ENCODE results near the gene JTB. TPM values are rescaled to one million over a fixed set of nuclear protein-coding genes. Genes with fewer than 3 reads are reported as not detected.

JTB gene
- total and polyA plus RNA-seq, 9 of the 15 experiments (the other 6 are each of a cell fraction or from before 2014, with no cell fraction given): 24.7 to 308 (median 151) TPM

GRCh38 chr1:153945131-153945794 lies 32.2 kb downstream of the JTB start (continued):
- TF ChIP-seq MED1 (CRISPR knock-in tag; IDR thresholded peaks at IDR 0.05; ENCODE audit: borderline replicate concordance) (no peak), RFX7 (CRISPR knock-in tag; IDR thresholded peaks at IDR 0.05) (no peak), ZNF740 (CRISPR knock-in tag; IDR thresholded peaks at IDR 0.05) (peak; percentile 93), ZNF740 (tag; IDR thresholded peaks at IDR 0.05) (peak in 1 of 2 experiments; percentile 87; a peak in 2 of 4 replicates), PHTF2 (CRISPR knock-in tag; IDR thresholded peaks at IDR 0.05) (no peak), ZC3H4 (CRISPR knock-in tag; IDR thresholded peaks at IDR 0.05; ENCODE audit: borderline replicate concordance) (no peak), BHLHE40 (IDR thresholded peaks at IDR 0.05; ENCODE audit: low read length) (no peak), MEF2A (IDR thresholded peaks at IDR 0.05; ENCODE audit: control insufficient read depth, low read depth, low read length) (peak; percentile 68; the same call in 1 of the 2 replicates), TAF1 (IDR thresholded peaks at IDR 0.05; ENCODE audit: control insufficient read depth, extremely low read depth, insufficient read depth, low read length, severe bottlenecking) (peak; percentile 20), ZBTB7A (IDR thresholded peaks at IDR 0.05; ENCODE audit: borderline replicate concordance, control insufficient read depth, low read depth, low read length) (peak; percentile 77), THRAP3 (IDR thresholded peaks at IDR 0.05; ENCODE audit: borderline replicate concordance) (0 out of 2 replicates have a peak, but pooled peaks have one; percentile 50)
